GM12872 (cell line): Measurements from ENCODE around the gene CPXM2.

Source experiments
- TF ChIP-seq, protein P1 (sequence below): IDR thresholded peaks from 3 replicates; pipeline ENCODE4 v1.5.1; 2011; ENCODE audit warnings: low read depth, mild to moderate bottlenecking, low read length, moderate library complexity; ENCODE audit not compliant: insufficient read depth

The CPXM2 gene

DNA sequence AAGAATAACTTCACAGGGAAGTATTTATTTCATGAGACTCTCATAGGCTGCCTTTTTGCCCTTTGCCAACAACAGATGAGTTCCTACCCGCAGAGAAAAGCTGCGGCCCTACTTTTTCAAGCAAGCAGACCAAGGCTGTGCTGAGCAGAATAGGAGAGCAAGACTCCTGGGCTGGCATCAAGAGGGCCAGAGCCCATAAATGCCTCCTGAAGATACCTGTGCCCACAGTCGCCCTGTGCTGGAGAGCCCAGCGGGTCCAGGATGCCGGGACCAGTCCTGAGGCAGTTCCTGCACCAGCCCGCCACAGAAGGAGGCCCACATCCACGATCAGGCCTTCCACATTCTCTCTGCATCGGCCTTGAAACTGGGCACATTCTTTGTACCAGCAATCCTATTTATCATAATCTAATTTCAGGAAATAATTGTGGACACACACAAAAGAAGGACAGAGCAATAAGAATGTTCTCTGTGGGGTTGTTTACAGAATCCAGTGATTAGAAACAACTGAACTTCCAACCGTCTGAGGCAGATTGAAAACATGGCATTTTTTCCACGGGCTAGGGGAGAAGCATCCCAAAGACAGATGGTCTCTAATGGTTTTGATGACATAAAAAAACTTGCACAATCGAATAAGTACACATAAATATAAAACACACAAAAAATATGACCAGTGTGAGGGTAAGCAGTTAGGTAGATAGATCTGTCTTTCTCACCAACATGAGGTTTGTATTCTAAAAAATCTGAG is 95.6 kb downstream of the CPXM2 start:
- TF ChIP-seq, protein P1, sequence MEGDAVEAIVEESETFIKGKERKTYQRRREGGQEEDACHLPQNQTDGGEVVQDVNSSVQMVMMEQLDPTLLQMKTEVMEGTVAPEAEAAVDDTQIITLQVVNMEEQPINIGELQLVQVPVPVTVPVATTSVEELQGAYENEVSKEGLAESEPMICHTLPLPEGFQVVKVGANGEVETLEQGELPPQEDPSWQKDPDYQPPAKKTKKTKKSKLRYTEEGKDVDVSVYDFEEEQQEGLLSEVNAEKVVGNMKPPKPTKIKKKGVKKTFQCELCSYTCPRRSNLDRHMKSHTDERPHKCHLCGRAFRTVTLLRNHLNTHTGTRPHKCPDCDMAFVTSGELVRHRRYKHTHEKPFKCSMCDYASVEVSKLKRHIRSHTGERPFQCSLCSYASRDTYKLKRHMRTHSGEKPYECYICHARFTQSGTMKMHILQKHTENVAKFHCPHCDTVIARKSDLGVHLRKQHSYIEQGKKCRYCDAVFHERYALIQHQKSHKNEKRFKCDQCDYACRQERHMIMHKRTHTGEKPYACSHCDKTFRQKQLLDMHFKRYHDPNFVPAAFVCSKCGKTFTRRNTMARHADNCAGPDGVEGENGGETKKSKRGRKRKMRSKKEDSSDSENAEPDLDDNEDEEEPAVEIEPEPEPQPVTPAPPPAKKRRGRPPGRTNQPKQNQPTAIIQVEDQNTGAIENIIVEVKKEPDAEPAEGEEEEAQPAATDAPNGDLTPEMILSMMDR, result no peak

DNA sequence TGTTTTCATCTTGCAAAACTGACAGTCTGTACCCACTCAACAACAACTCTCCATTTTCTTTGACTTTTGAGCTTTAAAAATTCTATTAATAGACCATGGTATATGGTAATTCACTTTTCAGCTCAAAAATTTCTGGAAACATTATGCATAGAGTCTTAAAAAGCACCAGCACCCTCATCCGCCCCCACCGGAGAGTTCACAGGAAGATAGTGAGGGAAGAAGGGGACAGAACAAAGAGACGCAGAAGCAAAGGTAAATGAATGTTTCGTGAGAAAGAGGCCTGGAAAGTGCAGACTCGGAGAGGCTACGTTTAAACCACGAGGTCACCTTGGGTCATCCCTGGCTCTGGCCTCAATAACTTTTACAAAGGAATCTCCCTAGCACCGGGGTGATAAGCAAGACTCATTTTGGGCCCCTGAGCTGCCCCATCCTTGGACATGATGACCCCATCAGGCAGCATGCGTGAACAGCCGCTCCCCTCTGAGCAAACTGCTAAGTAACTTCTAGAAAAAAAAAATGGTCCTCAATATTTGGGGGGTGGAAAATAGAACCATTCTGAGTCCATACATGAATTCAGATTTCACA is 96.3 kb downstream of the CPXM2 start:
- TF ChIP-seq, protein P1, result no peak

DNA sequence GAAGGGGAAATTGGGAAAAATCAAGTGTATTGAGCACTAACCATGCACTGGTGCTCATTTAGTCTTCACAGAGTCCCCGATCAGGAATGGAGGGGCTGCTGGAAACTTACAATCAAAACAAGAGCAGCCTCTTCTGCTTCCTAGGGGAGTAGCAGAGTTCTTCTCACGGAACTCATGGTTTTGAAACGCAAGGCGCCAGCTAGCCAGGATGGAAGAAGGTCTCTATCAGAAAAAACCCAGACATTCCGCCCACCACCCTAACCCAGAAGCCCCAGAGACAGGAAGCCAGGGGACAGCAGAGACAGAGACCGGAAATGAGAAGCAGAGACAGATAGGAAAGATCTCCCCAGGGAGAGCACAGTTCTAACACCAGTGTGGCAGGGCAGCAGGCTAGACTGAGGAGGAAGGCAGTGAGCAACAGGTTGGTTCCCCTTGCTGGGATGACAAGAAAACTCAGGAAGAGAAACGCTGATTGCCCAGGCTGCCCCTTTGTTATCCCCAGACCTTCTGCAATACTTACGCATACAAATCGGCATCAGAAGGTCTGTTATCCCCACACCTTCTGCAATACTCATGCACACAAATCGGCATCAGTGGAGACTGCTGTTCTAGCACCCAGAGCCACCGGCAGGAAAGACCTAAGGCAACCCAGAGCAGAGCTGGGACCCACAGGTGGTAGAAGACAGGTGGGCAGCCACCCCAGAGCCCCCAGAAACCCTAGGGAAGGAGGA is 99.2 kb downstream of the CPXM2 start:
- TF ChIP-seq, protein P1, result no peak

DNA sequence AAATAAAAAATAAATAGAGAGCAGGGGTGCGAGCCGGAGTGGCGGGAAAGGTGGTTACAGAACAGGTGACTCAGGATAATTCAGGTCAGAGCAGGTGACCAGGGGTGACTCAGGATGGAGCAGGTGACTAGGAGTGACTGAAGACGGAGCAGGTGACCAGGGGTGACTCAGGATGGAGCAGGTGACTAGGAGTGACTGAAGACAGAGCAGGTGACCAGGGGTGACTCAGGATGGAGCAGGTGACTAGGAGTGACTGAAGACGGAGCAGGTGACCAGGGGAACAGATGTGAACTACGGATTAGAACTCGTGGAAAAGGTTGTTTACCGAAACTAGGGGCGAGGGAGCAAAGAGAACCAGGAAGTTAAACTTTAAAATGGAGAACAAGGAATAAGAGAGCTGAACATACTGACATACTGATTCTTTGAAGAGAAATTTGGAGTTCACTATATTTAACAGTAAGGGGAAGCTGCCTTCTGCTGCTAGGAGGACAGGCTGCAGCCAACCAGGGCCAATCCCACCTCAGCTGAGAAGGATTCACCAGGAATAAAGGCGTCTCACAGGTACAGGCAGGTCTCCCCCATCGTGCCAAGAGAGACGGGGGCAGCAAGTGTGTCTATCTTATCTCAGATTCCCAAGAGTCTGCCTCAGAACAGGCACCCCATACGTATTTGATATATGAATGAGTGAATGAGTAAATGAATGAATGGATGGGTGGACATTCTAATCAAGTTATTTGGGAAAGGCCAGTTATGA is 101.3 kb downstream of the CPXM2 start:
- TF ChIP-seq, protein P1, result no peak

DNA sequence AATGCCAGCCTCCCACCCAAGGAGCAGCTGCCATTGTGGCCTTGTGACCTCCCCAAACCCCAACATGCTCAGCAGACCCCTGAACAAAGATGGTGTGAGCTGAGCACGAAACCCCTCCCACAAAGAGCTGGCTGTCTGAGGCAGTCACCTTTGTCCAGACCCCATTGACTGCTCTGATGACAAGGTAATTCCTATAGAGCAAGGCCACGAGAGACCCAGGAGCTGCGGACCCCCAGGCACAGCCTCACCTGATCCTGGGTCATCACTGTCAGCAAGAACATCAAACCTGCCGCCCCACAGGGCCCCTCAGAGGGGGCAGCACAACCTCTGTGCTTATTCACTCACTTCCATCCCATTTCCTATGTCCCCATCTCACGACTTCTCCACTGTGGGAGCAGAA is 102.6 kb downstream of the CPXM2 start:
- TF ChIP-seq, protein P1, result no peak

DNA sequence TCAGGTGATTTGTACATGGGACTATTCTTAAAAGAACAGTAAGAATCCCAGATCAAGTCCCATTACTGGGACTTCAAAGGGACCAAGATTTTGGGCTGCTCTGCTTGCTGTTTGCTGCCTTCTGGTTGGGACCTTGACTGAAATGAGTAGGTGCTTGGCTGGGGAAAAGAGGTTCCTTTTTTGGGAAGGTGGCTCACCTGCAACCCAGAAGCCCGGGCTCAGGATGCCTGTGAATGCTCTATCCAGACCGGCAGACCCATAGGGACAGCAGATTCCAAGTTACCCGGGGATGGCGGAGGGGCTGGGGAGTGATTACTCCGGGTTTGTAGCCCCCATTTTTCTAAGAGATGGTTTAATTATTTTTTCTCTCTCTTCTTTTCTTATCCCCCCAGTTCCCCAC is 104.0 kb downstream of the CPXM2 start:
- TF ChIP-seq, protein P1, result no peak

DNA sequence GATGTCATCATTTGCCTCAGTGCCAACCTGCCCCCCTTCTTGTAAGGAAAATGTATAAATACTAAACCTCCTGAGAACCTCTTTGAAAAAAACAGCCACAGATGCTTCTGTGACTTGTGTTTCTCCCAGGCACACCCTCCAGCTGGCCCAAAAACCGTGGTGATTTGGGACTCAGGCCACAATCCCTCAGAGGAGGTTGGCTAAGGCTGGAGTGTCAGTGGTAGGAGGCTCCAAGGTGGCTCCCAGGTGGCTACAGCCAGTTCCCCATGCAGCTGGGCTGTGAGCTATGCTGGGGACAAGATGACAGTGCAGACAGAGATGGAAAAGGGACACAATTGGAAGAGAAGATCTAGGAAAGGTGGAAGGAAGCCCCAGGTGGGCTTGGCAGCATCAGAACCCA is 104.7 kb downstream of the CPXM2 start:
- TF ChIP-seq, protein P1, result no peak
